MM.1S (cell line): ENCODE measurements around the gene FNDC10.
"Not testable (repeated sequence)": the region's sequence is repeated elsewhere in the genome, so short reads cannot be mapped to it uniquely, and the experiment has no call there.

Experiments used
- CTCF ChIP-seq: fragments of 300-600 bp; sonication (generic); IDR thresholded peaks from 2 replicates; pipeline ENCODE4 v1.5.1; 2016; ENCODE audit warnings: antibody characterized with exemption, low read length, mixed read lengths
- EZH2 ChIP-seq: fragments of 300-600 bp; sonication (generic); optimal IDR thresholded peaks from 2 replicates; pipeline ENCODE3; 2017; ENCODE audit warnings: low read depth, mild to moderate bottlenecking, antibody characterized with exemption, low read length, mixed read lengths

GRCh38 chr1:1647567-1648241 is 47.8 kb upstream of the FNDC10 start:
- not testable (repeated sequence) for TF ChIP-seq CTCF, EZH2
